Glutamatergic neuron (in vitro differentiated cells): ENCODE measurements around the gene LPCAT3. TPM values are rescaled to one million over a fixed set of nuclear protein-coding genes. Genes with fewer than 3 reads are reported as not detected.

Source experiments
- DNase-seq: peaks from one replicate; pipeline ENCODE4 v3.0.0; 2022
- H3K27ac Mint-ChIP-seq: one replicate; pipeline ENCODE4 v1.8.0; 2020; ENCODE audit warnings: mild to moderate bottlenecking, mixed read lengths, inconsistent platforms; ENCODE audit not compliant: unreplicated experiment
- H3K27me3 Mint-ChIP-seq: one replicate; pipeline ENCODE4 v1.8.0; 2020; ENCODE audit warnings: mild to moderate bottlenecking, moderate library complexity, mixed read lengths, inconsistent platforms; ENCODE audit not compliant: unreplicated experiment
- H3K36me3 Mint-ChIP-seq: one replicate; pipeline ENCODE4 v1.8.0; 2020; ENCODE audit warnings: mild to moderate bottlenecking, mixed read lengths, inconsistent platforms; ENCODE audit not compliant: unreplicated experiment
- H3K4me1 Mint-ChIP-seq: one replicate; pipeline ENCODE4 v1.8.0; 2020; ENCODE audit warnings: mild to moderate bottlenecking, low read depth, mixed read lengths, inconsistent platforms; ENCODE audit not compliant: unreplicated experiment
- H3K4me3 Mint-ChIP-seq: one replicate; pipeline ENCODE4 v1.8.0; 2020; ENCODE audit warnings: mild to moderate bottlenecking, mixed read lengths, inconsistent platforms; ENCODE audit not compliant: unreplicated experiment
- H3K9me3 Mint-ChIP-seq: one replicate; pipeline ENCODE4 v1.8.0; 2020; ENCODE audit warnings: mild to moderate bottlenecking, moderate library complexity, mixed read lengths, inconsistent platforms; ENCODE audit not compliant: unreplicated experiment
- total RNA-seq: library from RNA; stranded (reverse); fragmentation: NEBNext Ultra II Directional; extraction: Animal tissue kit (Norgen Biotek cat#: 25700); gene quantifications from one replicate; pipeline ENCODE4 v1.2.1, GENCODE V29; 2021; ENCODE audit not compliant: unreplicated experiment
- TF ChIP-seq, protein P1 (sequence below): fragments of 200-600 bp; sonication (generic); IDR thresholded peaks from one replicate; pipeline ENCODE4 v1.5.0; 2021; ENCODE audit not compliant: partially characterized antibody, unreplicated experiment

Gene LPCAT3
- total RNA-seq, 1 donor from 2014 or later = 53.3 TPM

DNA sequence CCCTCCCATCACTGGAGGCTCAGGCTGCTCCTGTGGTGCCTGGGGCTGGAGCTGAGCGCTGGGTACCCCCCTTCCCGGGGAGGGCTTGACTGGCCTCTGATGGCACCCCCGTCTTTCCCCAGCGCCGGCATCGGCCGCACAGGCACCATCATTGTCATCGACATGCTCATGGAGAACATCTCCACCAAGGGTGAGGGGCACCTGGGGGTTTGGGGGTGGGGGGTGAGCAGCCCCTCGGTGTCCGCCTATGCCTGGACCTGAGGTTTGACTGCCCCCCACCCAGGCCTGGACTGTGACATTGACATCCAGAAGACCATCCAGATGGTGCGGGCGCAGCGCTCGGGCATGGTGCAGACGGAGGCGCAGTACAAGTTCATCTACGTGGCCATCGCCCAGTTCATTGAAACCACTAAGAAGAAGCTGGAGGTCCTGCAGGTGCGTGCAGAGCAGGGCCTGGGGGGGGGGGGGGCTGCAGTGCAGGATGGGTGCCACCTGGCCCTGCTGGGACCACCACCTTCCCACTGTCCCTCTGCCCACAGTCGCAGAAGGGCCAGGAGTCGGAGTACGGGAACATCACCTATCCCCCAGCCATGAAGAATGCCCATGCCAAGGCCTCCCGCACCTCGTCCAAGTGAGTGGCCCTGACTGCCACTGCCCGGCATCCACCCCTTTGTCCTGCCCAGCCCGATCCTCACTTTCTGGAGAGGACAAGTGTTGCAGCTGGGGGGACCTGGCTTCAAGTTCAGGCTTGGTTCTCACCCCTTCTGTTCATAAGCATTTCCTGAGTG is 58.3 kb downstream of the LPCAT3 start:
- no peak overlapping the region for H3K4me3 Mint-ChIP-seq
- H3K27ac Mint-ChIP-seq = no peak overlapping the region
- peaks cover 3% of the 10 kb centered on the region for H3K4me1 Mint-ChIP-seq
- DNase-seq = no peak
- H3K36me3 Mint-ChIP-seq = no peaks in the 10 kb centered on the region
- TF ChIP-seq, protein P1, sequence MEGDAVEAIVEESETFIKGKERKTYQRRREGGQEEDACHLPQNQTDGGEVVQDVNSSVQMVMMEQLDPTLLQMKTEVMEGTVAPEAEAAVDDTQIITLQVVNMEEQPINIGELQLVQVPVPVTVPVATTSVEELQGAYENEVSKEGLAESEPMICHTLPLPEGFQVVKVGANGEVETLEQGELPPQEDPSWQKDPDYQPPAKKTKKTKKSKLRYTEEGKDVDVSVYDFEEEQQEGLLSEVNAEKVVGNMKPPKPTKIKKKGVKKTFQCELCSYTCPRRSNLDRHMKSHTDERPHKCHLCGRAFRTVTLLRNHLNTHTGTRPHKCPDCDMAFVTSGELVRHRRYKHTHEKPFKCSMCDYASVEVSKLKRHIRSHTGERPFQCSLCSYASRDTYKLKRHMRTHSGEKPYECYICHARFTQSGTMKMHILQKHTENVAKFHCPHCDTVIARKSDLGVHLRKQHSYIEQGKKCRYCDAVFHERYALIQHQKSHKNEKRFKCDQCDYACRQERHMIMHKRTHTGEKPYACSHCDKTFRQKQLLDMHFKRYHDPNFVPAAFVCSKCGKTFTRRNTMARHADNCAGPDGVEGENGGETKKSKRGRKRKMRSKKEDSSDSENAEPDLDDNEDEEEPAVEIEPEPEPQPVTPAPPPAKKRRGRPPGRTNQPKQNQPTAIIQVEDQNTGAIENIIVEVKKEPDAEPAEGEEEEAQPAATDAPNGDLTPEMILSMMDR = no peak
- H3K9me3 Mint-ChIP-seq = peaks cover 9% of the 10 kb centered on the region
- peaks cover 8% of the 10 kb centered on the region for H3K27me3 Mint-ChIP-seq

DNA sequence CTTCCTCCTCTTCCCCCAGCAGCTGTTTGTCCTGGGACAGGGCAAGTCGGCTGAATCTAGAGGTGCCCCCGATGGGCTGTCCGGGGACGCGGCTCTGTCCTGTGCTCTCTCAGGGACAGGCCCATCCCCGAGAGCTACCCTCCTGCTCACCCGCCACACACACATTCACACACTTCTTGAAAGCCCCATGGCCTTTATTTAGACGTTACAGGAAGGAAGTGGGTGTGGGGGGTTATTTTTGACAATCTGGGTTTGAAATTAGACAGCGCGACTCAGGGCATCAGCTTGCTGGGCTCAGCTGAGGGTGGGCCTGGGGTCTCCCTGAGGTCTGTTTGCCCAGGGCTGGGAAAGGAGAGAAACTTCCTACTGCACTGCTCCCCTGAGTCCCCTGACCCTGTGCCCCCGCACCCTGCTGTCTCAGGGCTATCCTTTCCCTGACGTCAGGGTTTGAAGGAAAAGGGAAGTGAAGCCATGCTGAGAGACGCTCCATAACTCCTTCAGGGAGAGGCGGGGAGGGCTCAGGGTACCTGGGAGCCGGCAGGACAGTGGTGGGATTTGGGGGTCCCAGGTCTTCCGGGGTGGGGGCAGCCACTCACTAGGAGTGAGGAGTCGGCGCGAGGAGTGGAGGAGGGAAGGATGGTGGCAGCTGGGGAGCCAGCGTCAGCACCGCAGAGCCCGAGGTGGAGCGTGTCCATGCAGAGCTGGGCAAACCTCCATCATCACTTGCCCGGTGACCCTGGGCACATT is 59.0 kb downstream of the LPCAT3 start:
- Mint-ChIP-seq H3K4me3 (no peak overlapping the region), H3K36me3 (no peaks in the 10 kb centered on the region), H3K4me1 (peaks cover 3% of the 10 kb centered on the region), H3K9me3 (peaks cover 9% of the 10 kb centered on the region), H3K27ac (no peak overlapping the region), H3K27me3 (peaks cover 10% of the 10 kb centered on the region)
- no peak for DNase-seq
- TF ChIP-seq, protein P1 = no peak

DNA sequence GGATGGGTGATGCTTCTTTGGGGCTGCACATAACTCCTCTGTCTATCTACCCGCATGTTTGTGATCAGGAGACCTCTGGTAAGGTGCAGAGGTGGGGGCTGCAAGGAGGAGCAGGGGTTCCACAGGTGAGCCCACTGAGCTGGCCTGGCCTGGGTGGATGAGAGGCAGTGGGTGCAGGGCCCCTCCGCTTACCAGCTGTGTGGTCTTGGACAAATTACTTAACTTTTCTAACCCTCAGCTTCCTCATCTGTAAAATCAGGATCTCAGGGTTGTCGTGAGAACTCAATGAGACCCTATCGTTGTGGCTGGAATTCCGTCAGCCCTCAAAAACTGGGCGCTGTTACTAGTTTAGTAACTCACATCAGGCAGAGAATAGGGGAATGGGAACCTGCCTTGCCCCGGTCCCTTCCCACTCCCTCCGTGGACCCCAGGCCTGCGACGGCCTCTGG is 59.6 kb downstream of the LPCAT3 start:
- peaks cover 3% of the 10 kb centered on the region for H3K4me1 Mint-ChIP-seq
- TF ChIP-seq, protein P1 = no peak
- no peaks in the 10 kb centered on the region for H3K36me3 Mint-ChIP-seq
- H3K9me3 Mint-ChIP-seq = peaks cover 9% of the 10 kb centered on the region
- no peak for DNase-seq
- peaks cover 10% of the 10 kb centered on the region for H3K27me3 Mint-ChIP-seq
- no peak overlapping the region for H3K4me3 Mint-ChIP-seq
- peak overlapping the region; percentile 12 for H3K27ac Mint-ChIP-seq

DNA sequence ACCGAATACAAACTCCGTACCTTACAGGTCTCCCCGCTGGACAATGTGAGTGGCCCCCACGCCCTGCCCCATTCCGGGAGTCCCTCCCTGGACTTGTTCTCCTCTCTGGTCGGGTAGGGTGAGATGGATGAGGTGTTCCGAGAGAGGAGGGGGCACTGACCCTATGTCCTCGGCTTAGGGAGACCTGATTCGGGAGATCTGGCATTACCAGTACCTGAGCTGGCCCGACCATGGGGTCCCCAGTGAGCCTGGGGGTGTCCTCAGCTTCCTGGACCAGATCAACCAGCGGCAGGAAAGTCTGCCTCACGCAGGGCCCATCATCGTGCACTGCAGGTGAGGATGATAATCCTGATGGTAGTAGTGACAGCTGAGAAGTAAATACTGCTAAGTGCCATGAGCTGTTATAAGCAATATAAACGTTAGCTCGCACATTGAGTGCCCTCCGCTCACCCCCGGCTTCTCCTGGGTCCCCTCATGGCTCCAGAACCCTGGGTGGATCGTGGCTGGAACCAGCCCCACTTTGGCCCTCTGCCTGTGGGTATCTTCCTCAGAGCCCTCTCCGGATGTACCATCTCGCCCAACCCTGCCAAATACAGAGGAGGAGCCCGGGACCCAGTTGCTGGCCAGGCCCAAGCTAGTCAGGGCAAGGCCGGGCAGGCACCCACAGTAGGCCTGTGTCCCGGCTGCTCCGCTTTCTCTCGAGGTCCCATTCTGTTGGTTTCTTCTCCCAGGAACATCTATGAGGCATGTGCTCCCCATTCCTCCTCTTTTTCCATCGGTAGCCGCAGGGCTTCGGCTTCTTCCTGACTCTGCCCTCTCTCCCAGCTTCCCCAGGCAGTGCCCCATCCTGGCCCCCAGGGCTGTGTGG is 60.3 kb downstream of the LPCAT3 start:
- Mint-ChIP-seq H3K36me3 (no peaks in the 10 kb centered on the region), H3K27ac (peak overlapping the region; percentile 12), H3K9me3 (peaks cover 9% of the 10 kb centered on the region), H3K27me3 (peaks cover 10% of the 10 kb centered on the region), H3K4me3 (no peak overlapping the region), H3K4me1 (peaks cover 3% of the 10 kb centered on the region)
- no peak for DNase-seq
- TF ChIP-seq, protein P1 = no peak
